Measurements from ENCODE around the gene MYBPH. TPM values are rescaled to one million over a fixed set of nuclear protein-coding genes. Genes with fewer than 3 reads are reported as not detected.

MYBPH gene
- polyA plus RNA-seq, 3 donors, result 0.23 to 0.30 (median 0.28) TPM

DNA sequence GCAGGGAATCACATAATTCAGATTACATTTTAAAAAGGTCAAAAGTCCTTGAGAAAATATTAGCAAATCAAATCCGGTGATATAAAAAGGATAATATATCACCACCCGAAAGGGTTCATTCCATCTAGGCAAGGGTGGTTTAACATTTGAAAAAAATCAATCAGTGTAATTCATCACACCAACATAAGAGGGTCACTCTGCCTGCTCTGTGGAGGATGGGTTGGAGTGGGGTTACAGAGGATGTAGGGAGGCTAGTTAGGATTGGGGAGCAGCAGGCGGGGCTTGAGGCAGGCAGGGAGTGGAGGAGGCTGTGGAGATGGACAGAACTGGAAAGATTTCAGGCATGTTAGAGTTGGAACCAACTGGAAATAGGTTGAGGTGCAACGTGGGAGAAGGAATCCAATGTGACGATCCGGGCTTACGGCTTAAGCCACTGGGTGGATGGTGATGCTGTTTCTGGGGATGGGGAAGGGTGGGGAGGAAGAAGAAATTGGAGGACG is 35.6 kb downstream of the MYBPH start:
- DNase-seq (ENCODE audit: extremely low read depth in 1 of 11, low read depth in 9 of 11, low spot score in 4 of 11), result no peak

DNA sequence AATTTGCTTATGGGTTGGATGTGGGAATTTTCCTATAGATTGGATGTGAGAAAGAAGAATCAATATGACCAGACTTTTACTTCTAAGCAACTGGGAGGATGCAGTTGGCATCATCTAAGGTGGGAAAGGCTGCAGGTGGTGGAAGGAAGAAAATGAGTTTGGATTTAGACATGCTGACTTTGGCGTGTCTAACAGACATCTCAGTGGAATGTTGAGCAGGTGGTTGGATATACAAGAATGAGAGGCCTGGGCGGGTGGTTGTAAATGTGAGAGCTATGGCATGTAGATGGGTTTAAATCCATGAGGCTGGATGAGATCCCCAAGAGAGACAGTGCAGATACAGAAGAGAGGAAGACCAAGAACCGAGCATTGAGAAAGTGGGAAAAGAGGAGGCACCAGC is 37.6 kb downstream of the MYBPH start:
- DNase-seq (ENCODE audit: extremely low read depth in 1 of 11, low read depth in 9 of 11, low spot score in 4 of 11), result no peak

DNA sequence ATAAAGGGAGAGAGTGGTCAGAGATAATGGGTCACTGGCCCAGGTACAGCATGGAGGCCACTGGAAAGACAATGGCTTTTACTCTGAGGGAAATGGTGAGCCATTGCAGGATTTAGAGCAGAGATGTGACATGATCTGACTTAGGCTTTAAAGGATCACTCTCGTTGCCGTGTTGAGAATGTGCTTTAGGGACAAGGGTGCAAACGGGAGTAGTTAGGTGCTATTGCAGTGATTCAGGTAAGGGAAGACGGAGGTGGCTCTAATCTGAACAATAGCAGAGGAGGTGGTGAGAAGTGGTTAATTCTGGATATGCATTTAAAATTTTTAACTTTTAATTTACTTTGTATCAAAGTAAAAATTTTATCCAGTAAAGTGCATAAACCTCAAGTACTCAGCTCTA is 38.3 kb downstream of the MYBPH start:
- no peak for DNase-seq (ENCODE audit: extremely low read depth in 1 of 11, low read depth in 9 of 11, low spot score in 4 of 11)

DNA sequence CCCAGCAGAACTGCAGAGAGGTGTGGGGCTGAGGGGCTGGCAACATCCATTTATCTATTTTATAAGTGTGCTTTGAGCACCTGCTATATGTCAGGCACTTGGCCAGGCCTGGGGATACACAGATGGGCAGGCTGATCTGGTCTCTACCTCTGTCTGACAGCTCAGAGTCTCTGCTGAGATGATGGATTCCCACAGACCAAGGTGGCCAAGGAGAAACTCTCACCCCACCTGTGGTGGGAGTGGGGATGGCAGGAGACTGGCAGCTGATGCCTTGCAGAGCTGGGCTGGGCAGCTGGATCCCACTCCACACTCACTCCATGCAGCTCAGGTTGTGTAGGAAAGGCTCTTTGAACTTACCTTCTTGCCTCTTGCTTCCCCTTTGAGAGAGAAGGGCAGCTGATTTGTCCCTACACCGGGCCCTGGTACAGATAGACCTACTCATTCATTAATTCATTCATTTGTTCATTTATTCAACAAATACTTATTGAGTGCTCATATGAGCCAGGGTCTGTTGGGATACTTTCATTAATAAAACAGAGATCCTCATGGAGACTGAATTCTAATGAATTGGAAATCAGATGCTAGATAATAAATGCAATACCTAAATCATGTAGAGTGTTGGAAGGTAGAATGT is 39.1 kb downstream of the MYBPH start:
- no peak for DNase-seq (ENCODE audit: extremely low read depth in 1 of 11, low read depth in 9 of 11, low spot score in 4 of 11)

DNA sequence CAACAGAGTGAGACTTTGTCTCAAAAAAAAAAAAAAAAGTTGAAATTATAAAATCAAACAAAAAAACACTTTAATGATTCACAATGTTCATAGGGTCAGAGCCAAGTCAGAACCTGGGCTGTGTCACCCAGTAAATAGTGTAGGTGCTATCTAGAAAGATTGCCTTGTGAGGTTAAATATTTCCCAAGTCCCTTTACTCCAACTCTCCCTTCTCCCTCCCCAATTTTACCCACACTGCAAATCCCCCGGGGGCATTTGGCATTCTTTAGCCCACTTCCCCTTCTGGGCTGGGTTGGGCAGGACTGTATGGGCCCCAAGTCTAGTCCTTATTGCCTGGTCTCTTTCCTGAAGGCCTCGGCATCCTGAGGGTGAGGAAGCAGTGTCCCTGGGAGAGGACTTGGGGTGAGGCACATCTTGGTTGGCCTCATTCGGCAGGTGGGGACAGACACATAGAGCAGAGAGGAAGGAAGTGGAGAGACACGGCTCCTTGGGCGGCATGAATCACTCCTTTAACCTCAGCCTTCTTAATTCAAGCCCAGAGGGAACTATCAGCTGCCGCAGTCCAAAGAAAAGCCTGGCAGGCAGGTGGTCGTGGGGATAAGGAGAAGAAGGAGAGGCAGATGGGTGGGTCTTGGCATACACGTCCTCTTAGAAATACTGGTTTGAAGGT is 39.9 kb downstream of the MYBPH start:
- no peak for DNase-seq (ENCODE audit: extremely low read depth in 1 of 11, low read depth in 9 of 11, low spot score in 4 of 11)

DNA sequence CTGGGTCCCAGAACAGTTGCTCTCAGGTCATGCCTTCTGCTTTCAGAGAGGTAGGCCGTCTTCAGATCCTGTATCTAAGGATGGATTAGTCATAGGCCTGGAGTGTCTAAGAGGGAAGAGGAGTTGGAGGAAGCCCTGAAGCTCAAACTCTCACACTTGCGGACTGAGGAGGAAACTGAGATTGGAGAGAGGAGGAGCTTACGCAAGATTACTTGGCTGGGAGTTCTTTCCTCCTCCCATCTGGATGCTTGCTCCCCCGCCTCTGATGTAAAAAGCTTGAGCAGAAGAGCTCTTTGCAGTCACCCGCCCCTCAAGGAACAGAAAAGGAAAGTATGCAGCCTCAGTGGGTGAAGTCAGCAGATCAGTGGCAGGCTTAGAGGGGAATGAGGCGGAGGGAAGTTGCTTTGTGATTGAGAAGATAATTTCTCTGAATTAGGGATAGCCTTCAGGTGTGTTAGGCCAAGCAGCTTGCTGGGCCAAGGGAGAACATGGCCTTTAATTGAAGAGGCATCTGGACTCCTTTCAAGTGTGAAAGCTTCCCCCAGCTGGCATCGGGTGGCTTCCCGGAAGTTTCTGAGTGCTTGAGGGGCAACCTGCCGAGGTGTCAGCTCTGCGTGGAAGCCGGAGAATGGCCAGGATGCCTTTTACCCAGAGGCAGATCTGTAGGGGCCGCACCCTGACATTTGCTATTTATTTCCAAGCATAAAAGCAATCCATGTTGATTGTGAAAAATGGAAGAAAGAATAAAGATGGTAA is 41.5 kb downstream of the MYBPH start:
- DNase-seq (ENCODE audit: extremely low read depth in 1 of 11, low read depth in 9 of 11, low spot score in 4 of 11), result no peak

DNA sequence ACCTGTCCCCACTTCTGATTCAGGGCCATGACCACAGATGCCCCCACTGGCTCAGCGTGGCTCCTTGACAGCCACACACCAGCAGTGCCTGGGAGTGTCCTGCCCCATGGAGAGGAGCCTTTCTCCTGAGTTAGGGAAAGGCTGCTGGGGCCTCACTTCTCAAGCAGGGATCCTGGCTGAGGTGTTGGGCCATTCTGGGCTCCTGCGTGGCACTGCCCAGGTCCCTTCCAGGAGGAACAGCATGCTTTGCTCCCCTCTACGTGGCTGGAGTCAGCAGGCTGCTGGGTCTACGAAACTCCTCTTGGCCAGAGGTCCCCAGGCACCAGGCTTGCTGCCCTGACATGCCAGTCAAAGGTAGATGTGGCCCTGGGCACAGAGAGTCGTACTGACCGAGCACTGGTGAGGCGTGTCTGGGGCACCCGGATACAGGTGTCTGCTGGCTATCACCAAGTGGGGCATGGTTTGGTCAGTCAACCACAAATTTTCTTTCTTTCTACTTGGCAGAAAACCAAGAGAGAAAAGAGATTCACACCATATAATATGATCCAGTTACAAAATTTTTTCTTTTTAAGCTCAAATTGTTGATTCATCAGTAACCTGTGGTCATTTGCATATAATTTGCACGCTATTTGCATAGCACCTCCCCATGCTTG is 44.0 kb downstream of the MYBPH start:
- no peak for DNase-seq (ENCODE audit: extremely low read depth in 1 of 11, low read depth in 9 of 11, low spot score in 4 of 11)

DNA sequence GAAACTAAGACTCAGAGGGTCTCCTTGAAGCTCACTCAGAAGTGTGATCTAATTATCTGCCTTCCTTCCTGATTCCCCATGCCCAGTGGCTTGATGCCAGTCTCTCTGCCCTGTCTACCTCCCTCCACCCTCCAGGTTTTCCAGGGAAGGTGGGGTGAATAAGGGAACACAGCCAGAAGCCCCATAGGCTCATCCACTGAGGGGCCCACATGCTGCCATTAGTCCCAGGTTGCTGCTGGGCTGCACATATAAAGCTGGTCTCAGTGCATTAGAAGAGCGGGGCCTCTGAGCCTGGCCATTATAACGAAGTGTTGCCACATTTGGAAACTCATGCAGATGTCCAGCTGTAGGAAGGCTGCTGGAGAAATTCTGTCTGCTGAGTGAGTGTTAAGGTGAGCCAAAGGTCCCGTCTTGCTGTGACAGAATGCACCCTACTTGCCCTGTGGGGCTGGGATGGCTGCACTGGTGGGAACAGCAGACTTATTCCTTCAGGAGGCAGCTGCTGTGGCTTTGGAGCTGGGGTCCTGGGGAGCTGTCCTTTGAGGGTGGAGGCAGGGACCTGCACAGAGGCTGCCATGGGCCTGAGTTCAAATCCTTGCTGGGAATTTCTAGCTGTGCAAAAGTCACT is 45.2 kb downstream of the MYBPH start:
- no peak for DNase-seq (ENCODE audit: extremely low read depth in 1 of 11, low read depth in 9 of 11, low spot score in 4 of 11)

DNA sequence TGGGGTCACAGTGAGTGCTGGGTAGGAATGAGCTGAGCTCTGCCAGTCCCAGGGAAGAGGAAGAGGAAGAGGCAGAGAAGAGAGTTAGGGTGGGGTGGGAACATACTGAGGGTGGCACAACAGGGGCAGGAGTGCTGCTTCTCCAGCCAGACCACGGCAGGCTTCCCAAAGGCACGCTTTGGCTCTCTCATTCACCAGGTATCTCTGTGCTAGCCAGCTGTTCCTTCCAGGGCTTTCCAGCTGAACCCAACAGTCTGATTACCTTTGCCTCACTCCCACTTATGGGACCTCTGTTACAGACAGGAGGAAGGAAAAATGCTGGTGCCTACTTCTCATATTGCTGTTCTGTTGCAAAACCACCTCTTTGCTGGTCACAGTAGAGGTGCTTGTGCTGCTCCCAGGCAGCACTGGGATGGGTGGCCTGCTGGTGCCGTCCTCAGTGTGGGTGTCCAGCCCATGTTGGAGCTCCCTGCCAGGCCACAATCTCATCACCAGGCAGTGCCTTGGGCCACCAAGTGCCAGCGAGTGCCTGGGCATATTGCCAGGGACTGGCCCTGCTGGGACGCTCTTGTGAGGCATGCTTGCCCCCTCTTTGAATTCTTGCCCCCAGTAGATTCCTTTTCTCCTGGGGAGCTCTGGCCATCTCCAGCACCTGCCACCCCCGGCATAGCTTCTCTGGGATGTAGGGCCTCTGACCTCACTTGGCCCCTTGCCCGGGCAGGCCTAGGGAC is 46.0 kb downstream of the MYBPH start:
- no peak for DNase-seq (ENCODE audit: extremely low read depth in 1 of 11, low read depth in 9 of 11, low spot score in 4 of 11)

DNA sequence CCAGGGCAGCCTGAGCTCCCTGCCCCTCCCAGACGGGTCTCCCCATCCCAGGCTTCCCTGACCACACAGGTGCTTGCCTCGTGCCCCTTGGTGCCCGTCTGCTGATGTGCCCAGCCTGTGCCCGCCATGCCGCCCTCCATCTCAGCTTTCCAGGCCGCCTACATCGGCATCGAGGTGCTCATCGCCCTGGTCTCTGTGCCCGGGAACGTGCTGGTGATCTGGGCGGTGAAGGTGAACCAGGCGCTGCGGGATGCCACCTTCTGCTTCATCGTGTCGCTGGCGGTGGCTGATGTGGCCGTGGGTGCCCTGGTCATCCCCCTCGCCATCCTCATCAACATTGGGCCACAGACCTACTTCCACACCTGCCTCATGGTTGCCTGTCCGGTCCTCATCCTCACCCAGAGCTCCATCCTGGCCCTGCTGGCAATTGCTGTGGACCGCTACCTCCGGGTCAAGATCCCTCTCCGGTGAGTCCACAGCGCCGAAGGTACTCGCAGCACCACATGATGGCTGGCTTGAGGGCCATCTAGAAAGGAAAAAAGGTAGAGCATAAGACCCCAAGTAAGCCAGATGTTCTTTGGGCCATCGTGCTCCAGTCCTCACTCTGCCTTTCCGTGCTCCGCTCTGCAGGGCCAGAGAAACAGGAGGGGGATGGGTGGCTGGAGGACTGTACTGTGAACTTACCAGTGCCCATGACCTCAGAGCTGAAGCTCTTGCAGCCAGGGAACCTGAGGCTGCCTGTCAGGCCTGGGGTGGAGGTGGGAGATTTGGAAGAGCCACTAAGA is 46.7 kb downstream of the MYBPH start:
- no peak for DNase-seq (ENCODE audit: extremely low read depth in 1 of 11, low read depth in 9 of 11, low spot score in 4 of 11)

DNA sequence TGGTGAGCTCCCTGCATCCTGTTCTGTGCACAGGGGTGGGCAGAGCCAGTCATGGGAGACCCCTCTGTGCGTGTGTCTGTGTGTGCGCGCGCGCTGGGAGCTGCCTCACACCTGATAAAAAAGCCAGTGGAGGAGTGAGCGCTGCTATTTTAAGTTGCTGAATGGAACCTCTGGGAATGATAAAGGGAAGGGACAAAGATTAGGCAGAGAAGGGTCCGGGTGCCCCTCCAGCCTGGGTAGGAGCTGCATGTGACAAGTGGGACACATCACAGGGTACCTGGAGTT is 47.3 kb downstream of the MYBPH start:
- DNase-seq (ENCODE audit: extremely low read depth in 1 of 11, low read depth in 9 of 11, low spot score in 4 of 11), result no peak

DNA sequence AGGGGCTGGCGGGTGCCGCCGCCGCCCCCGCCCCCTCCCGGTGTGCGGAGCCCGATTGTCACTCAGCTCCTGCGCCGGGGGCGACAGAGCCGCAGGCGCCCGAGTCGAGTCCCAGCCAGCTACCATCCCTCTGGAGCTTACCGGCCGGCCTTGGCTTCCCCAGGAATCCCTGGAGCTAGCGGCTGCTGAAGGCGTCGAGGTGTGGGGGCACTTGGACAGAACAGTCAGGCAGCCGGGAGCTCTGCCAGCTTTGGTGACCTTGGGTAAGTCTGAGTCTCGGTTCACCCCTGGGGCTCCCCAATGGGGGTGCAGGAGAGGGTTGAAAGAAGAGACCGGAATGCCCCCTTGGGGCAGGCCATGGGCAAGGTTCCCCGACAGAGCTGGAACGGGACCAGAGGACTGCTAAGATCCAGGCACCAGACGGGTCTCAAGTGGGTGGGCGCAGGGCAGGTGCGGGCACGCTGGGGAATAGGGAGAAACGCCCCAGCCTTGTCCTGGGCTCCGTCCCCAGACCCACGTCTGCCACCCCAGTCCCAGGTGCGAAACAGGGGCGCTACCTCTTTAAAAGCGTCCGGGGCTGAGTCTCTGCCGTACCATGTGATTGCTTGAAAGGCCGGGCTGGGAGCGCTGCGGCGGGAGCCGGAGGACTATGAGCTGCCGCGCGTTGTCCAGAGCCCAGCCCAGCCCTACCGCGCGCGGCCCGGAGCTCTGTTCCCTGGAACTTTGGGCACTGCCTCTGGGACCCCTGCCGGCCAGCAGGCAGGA is 47.8 kb downstream of the MYBPH start, which contains the start of gene ADORA1:
Gene ADORA1, plus strand, starts transcription at position 61 of the 765 bp plus-strand sequence. CDS start 1,116 bp downstream, outside the sequence.
- DNase-seq (ENCODE audit: extremely low read depth in 1 of 11, low read depth in 9 of 11, low spot score in 4 of 11), result peak in 7 of 11 donors; percentile 45 to 61 (median 59)

DNA sequence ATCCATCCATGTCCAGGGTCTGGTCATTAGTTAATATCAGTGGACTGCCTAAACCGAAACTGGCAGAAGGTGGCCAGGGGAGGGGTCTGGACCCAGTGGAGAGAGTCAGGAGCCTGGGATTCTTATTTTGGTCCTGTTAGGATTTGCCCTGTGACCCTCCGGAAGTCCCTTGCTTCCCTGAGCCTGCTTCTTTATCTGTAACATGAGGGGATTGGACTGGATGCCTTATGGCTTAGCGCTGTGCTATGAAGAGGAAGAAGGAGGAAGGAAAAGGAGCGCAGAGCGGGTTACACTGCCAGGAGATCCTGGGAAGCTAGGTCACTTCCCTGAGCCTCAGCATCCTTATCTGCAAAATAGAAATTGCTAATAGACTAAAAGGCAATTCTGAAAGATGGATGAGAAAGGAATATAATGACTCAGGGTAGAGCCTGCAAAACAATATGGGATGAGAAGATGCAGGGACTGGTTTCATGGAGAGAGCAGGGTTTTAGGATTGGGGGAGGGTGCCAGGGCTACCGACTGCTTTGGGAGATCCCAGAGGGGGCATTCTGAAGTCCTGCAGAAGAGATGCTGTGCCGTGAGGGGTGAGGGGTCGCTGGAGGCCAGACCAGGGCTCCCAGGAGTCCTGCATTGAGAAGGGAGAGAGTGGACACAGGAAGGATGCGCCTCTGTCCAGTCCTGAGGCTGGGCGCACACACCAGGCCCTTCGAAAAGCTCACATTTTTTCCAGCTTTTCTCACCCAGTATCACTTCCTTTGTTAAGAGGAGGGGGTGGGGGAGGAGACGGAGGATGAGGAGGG is 48.6 kb downstream of the MYBPH start:
- no peak for DNase-seq (ENCODE audit: extremely low read depth in 1 of 11, low read depth in 9 of 11, low spot score in 4 of 11)

DNA sequence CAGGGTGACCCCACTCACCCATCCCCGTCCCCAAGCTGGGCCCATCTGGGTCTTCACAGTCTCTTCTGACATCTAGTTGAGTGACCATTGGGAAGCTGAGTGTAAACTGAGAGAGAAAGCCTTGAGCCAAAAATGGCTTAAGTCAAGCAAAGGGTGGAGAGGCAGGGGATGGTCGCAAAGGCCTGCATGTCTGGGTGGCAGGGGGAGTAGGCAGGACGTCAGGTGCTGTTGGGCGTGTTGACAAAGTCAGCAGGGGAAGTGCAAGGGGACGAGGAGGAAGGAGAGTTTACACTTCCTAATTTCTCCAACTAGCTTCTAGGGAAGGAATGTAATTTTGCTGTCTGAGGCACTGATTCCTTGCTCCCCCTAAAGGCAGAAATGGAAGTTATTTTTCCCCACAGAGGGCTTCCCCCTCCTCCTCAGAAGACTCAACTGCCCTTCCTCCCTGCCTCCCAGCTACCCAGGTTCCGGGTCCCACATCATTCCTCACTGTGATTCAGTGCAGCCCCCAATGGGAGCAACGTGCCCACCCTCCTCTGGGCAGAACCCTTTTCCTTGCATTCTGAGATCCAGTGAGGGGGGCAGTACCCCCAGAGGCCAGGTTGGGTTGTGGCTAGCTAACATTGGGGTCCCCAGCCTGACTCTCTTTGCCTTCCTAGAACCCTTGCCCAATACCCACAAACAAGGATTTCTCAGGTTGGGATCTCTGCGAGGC is 49.3 kb downstream of the MYBPH start:
- DNase-seq (ENCODE audit: extremely low read depth in 1 of 11, low read depth in 9 of 11, low spot score in 4 of 11), result peak in 3 of 11 donors; percentile 45 to 56 (median 56)

DNA sequence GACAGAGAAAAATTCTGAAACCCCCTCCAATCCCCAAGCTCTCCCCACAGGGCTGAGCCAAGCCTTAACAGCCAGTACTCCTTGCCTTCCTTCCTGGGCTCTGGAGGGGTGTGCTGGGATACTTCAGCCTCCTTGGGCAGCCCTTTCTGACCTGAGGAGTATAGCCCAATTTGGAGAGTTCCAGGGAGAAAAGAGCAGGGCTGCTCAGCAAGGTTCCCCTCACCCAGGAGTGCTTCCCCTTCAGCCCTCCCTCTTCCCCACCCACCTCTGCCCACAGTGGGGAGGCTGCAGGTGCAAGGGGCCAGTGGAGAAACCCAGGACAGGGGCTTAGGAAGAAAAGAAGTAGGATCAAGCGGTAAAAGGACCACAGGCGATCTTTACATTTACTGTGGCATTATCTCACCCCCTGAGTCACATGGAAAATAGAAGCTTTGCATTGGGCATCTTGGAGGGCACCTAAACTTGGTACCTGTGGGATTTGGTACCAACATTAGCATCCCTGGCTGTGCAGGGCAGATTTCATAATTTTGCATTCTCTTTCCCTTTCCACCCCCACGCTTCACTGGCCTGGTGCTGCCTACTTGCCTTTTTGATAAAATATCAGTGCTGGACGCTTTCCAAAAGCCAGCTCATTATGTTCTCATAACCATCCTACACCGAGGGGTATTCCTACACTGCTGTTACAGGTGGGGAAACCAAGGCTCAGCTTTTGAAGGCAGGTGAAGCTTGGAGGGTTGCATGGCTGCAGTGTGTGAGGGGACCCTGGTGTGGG is 50.9 kb downstream of the MYBPH start:
- no peak for DNase-seq (ENCODE audit: extremely low read depth in 1 of 11, low read depth in 9 of 11, low spot score in 4 of 11)
